ENCODE results near the gene CEP72.
"Not testable (repeated sequence)": the region's sequence is repeated elsewhere in the genome, so short reads cannot be mapped to it uniquely, and the experiment has no call there.

The CEP72 gene

DNA sequence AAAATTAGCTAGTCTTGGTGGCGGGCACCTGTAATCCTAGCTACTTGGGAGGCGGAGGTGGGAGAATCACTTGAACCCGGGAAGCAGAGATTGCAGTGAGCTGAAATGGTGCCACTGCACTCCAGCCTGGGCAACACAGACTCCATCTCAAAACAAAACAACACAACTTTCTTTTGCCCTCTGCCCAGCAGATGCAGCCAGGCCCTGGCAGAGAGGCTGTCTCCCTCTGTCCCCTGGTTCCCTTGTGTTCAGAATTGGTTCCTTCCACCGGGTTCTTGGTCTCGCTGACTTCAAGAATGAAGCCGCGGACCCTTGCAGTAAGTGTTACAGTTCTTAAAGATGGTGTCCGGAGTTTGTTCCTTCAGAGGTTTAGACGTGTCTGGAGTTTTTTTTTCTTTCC, 30.2 kb upstream of the CEP72 start:
- DNase-seq: no peak

DNA sequence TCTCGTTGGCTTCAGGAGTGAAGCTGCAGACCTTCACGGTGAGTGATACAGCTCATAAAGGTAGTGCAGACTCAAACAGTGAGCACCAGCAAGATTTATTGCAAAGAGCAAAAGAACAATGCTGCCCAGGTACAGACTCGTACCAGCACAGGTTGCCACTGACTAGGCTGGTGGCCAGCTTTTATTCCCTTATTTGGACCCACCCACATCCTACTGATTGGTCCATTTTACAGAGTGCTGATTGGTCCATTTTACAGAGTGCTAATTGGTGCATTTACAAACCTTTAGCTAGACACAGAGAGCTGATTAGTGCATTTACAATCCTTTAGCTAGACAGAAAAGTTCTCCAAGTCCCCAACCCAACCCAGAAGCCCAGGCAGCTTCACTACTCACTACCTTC, 29.7 kb upstream of the CEP72 start:
- DNase-seq: not testable (repeated sequence)

DNA sequence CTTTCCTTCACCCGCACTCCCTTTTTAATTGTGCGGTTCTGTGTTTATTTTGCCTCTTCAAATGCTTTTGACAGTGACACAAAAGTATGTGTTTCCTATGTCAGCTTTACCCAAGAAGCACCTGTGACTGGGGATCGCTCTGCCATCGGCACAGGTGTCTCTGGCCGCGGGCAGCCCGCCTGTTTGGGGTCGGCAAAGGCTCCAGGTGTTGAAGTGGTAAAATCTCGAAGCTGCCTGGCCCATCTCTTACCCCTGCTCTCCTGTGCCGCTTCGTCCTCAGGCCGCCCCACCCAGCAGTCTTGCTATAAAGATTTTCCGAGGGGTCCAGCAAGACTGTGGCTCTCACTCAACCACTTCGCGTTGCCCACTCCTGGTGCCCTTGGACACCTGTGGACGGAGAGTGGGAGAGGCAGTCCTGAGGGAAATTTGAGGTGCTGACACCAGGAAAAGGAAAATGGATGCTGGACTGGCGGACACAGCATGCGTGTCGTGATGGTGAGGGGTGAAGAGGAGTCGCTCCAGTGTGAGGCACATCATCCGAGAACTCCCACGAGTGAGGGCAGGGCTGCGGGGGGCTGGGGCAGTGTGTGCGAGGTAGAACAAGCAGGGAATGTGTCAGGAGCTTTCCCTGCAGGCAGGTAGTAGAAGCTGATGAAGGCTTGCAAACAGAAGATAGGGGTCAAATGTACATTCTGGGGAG, 29.1 kb upstream of the CEP72 start:
- DNase-seq: no peak

DNA sequence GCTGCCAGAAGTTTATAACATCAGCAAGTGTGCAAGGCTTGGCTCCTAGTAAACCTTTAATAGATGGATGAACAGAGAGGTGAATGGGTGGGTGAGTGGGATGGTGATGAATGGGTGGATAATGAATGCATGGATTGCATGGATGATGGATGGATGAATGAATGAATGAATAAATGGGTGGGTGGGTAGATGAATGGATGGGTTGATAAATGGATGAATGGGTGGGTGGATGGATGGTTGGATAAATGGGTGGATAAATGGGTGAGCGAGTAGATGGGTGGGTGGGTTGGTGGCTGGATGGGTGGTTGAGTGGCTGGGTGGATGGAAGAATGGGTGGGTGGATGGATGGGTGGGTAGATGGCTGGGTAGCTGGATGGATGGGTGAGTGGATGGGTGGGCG, 28.5 kb upstream of the CEP72 start:
- DNase-seq: no peak

DNA sequence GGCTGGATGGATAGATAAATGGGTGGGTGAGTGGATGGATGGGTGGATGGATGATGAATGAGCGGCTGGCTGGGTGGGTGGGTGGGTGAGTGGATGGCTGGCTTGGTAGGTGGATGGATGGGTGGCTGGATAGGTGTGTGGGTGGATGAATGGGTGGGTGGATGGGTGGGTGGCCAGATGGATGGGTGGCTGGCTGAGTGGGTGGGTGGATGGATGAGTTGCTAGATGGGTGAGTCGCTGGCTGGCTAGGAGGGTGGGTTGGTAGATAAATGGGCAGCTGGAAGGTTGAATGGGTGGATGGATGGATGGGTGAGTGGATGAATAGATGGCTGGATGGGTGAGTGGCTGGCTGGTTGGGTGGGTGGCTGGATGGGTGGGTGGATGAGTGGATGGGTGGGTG, 27.9 kb upstream of the CEP72 start:
- DNase-seq: no peak

DNA sequence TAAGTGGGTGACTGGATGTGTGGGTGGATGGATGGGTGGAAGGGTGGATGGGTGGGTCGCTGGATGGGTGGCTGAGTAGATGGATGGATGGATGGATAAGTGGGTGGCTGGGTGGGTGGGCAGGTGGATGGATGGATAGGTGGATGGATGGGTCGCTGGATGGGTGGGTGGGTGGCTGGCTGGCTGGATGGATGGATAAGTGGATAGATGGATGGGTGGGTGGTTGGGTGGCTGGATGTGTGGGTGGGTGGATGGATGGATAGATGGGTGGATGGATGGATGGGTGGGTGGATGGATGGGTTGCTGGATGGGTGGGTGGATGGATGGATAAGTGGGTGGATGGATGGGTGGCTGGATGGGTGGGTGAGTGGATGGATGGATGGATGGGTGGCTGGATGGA, 27.3 kb upstream of the CEP72 start:
- no peak for DNase-seq

DNA sequence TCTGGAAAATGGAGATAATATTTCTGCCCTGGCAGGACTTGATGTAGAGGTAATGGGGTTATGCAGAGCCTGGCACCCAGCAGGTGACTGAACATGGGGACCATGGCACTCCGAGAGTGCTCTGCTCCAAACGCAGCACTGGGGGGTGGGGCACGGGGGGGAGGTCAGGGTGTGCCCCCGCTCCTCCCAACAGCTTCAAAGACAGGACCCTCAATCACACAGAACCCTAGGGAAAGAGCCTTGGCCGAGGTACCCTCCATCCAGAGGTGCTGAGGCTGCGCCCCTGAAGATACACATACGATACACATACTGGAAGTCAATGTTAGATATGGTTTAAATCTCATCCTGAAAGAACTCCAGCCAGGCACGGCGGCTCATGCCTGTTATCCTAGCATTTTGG, 26.6 kb upstream of the CEP72 start:
- DNase-seq: no peak

DNA sequence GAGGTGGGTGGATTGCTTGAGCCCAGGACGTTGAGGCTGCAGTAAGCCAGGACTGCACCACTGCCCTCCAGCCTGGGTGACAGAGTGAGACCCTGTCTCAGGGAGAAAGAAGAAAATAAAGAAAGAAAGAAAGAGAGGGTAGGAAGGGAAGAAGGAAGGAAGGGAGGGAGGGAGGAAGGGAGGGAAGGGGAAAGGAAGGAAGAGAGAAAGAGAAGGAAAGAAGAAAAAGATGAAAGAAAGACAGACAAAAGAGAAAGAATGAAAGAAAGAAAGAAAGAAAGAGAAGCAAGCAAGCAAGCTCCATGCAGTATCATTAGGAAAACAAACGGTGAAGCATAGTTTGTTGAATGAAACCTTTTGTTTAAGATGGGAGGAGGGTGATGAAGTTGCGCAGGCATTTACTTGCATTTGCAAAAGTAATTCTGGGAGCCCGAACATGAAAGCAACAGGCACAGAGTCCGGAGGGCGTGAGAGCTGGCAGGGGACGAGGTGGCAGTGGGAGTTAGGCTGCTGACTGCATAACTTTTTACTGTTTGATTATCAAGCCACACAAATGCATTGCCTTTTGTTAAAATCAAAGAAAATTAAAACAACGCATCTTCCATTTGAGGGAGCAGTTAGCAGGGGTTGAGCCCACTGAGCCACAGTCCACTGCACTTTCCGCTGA, 26.0 kb upstream of the CEP72 start:
- no peak for DNase-seq

DNA sequence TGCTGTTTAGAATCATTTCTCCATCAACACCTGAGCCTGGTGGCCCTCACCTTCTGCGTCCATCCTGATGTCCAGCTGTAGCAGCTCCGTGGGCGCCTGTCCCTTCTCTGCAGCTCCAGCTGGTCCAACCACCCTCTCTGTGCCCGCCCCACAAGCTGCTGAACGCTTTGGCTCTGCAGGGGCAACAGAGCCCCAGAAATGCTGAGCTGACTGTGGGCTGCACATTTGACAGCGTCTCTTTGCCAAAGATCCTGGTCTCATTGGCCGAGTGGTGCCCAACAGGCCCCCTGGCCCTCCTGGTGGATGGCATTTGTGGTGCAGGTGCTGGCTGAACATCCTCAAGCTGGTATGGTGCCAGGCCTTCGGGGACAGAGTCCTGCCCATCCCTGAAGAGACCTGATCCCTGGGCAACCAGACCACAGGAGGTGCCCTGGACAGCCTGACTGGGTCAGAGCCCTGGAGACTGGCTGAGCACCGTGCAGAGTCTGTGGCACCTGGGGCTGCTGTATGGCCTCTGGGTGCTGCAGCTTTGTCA, 25.3 kb upstream of the CEP72 start:
- no peak for DNase-seq

DNA sequence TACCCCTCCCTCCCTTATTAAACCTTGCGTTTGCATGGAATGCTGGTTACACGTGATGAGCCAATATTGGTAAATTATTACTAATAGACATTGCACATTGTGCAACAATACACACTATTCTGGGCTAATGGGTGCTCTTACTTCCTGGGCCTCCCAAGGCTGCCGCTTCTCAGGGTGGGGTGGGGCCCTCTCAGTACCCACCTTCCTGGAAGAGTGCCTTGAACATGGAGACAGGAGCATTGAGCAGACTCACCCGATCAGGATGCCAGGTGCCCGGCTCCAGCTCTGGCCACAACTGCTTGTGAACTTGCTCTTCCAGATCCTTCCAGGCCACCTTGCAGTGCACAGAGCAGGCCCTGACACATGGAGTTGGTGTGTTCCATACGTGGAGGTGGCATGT, 24.7 kb upstream of the CEP72 start:
- no peak for DNase-seq

DNA sequence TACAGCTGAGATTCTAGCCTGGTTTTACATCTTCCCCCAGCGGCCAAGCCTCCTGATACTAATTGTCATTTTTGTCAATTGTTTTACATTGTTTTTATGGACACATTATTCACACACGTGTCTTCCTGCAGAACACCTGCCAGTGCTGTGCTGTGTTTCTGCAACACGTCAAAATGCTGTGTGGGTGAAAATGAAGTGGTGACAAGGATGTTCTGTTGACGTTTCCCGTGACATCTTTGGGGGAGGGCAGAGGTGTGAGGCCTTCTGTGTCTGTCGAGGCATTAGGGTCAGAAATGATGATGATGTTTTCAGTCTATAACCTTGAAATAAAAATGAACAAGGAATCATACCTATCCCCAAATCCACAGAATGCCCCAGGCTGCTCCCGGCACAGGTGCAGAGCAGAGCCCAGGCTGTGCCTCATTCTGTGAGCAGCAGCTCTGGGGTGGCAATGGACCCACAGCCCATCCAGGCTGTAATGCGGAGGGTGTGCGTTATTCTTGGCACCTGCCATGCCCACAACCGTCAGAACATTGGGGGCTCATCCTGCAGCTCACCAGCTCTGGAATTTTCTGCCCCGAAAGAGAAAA, 23.6 kb upstream of the CEP72 start:
- DNase-seq: no peak

DNA sequence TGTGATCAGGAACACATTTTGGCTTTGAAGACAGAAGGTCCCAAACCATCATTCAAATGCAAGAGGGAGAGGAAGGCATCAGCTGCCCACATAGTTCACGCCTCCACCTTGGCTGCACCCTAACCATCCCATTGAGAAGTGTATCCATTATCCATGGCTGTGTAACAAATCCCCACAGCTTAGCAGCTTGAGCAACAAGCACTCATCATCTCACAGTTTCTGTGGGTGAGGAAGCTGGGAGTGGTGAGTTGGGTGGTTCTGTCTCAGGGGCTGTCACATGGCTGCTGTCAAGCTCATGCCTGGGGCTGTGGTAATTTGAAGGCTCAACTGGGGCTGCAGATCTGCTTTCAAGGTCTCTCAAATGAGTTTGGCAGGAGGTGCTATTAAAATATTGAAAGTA, 23.0 kb upstream of the CEP72 start:
- no peak for DNase-seq

DNA sequence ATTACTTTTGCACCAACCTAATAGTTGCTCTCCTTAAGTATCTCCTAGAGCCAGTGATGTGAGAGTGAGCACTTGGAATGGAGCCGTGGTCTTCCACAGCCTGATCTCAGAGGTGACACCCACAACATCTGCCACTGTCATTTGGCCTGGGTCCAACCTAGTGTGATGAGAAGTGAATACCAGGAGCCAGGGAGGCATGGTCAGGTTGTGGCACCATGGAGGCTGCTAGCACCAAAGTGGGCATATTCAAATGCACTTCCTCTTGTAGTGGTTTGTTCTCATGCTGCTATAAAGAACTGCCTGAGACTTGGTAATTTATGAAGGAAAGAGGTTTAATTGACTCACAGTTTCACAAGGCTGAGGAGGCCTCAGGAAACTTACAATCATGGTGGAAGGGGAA, 22.6 kb upstream of the CEP72 start:
- no peak for DNase-seq

DNA sequence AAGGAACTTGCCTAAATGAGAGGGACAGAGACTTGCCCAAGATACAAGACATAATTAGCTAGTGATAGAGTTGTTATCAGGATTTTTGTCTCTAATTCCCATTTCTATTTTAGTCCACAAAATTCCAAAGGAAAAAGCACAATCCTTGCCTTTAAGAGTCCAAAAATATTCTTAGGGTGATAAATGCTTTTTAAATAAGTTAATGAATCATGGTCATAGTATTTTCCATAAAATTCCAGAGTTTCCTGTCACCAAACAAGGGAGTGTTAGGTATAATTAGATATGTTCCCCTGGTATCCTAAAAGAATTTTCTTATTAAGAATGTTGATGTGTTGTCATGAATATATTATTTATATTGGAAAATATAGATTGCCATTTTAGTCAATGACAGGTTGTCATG, 21.8 kb upstream of the CEP72 start:
- no peak for DNase-seq

DNA sequence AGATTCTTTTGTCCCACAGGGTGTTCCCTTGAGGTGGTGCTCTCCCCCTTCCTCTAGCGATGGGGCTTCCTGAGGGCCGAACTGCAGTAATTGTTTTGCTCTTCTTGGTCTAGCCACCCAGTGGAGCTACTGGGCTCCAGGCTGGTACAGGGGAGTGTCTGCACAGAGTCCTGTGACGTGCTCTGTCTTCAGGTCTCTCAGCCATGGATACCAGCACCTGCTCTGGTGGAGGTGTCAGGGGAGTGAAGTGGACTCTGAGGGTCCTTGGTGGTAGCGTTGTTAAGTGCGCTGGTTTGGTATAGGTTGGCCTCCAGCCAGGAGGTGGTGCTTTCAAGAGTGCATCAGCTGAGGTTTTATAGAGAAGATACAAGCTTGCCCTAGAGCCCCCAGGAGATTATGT, 20.4 kb upstream of the CEP72 start:
- DNase-seq: no peak

DNA sequence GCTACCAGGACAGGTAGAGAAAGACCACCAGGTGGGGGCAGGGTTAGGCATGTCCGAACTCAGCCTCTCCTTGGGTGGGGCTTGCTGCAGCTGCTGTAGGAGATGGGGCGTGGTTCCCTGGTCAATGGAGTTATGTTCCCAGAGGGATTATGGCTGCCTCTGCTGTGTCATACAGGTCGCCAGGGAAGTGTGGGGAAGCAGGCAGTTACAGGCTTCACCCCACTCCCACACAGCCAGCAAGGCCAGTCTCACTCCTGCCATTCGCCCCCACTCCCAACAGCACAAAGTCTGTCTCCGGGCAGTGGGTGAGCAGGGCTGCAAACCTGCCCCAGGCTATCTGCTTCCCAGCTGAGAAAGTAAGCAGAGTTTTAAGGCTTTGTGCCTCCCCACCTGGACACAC, 20.0 kb upstream of the CEP72 start:
- DNase-seq: no peak

DNA sequence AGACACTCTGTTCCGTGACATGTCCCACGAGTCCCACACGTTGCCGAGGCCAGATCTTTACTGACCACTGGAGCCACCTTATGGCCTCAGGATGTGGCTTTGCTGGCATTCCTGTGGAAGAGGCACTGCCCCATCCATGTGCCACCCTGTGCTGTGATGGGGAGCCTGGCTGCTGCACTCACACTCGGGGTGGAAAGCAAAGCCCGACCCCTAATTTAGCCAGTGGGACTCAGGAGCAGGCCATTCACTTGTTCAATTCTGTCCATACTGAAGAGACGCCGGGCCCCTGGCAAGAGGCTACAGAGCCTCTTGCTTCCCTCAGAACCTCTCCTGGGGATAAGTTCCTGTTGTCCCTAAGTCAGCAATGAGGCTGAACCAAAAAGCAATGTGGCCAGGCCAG, 18.6 kb upstream of the CEP72 start:
- no peak for DNase-seq

DNA sequence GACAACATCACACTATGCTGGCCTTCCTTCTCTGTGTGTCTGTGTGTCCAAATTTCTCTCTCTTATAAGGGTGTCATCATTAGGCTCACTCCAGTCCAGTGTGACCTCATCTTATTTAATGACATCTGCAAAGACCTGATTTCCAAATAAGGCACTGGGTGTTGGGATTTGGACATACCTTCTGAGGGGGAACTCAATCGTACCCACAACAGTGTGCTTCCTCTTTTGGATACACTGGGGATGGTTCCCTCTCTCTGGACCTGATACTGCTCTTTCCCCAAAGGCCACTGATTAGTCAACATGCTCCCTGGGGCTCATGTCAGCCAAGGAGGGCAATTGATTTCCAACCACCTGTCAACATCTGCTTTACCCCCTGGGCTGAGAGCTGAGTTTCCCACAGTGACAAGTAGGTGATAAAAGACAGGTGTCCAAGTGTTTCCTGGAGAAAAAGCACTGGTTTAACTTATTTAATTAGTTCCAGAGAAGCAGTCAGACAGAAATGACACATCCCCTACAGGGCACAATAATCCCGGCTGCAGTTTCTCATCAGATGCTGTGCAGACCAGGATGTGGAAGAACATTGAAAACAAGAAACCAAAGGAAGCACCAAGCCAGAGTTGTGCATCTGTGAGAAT, 17.8 kb upstream of the CEP72 start:
- no peak for DNase-seq

DNA sequence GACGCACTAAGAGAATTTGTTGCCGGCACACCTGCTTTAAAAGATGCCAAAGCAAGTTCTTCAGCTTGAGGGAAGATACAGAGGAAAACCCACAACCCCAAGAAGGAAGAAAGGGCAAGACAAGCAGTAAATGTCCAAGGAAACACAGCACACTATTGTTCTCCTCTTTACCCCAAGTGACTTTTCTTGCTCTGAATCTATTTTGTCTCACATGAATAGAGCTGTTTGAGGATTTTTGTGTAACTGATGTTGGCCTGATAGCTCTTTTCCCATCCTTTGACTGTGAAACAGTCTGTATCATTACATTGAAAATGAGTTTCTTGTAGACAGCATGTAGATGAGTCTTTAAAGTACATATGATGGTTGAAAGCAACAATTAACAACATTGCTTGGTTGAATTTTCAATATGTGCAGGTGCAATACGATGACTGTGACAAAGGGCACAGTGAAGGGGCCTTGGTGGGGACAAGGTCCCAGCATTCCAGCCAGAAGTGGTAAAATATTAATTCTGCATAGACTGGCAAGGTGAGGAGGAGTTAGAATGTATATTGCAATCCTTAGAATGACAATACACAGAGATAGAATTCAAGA, 16.8 kb upstream of the CEP72 start:
- no peak for DNase-seq

DNA sequence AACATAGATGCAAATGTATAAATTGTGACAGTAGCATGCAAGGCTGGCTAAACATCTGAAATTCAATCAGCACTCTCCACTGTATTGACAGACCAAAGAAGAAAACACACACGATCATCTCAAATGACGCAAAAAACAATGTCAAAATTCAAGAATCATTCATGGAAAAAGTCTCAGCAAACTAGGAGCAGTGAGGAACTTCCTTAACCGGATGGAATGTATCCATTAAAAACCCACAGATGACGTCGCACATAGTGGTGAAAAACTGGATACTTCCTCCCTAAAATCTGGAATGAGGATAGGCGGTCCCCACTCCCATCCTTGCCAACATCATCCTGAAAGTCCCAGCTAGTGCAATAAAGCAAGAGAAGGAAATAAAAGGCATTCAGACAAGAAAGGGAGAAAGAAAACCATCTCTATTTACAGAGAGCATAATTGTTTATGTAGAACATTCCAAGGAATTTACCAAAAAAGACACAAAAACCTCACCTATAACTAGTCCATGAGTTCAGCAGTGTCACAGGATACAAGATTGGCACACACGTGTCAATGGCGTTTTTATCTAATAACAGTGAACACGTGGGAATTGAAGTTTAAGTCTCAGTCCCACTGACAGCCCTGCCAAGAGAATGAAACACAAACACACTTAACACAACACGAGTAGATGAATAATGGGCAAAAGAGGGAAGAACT, 14.1 kb upstream of the CEP72 start:
- DNase-seq: no peak

DNA sequence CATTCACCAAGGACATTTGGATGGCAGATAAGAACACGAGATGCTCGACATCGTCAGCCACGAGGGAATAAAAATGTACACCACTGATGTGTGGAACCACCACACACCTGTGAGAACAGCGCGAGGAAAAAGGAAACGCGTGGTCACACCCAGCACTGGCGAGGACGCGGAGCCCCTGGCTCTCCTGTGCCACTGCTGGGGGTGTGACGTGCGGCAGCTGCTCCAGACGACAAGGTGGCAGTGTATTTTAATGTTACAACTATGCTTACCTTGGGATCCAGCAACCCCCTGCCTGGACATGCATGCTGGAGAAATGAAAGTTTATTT, 13.6 kb upstream of the CEP72 start:
- no peak for DNase-seq

DNA sequence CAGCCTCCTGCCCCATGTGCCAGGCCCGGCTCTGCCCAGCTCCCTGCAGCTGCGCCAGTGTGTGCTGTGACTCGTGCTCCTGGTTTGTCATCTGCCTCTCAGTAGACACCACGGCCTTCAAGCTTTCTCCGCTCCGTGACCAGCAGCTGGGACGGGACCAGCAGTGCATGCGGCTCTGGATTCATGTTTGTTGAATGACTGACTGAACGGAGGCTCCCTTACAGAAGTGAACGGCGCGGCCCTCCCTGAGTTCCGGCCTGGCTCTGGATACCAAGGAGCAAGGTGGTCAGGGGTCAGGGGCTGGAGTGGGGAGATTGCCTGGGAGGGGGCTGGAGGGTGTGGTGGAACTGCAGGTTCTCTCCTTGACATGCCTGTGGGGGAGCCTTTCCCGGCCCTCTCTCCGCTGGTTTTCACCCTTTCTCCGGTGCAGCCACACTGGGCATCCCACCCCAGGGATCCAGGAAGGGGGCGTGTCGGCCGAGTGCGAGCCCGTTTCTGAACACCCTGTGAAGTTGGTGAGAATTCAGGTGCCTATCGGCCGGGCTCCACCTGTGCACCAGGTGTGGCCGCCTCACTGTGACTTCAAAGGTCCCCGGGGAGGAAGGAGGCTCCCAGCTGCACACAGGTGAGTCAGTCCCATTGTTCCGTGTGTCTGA, 11.1 kb upstream of the CEP72 start:
- DNase-seq: no peak
